Hepatocyte (in vitro differentiated cells): ENCODE data around the gene GPR153. TPM values are rescaled to one million over a fixed set of nuclear protein-coding genes. Genes with fewer than 3 reads are reported as not detected.

Experiments used
- DNase-seq: peaks from one replicate; pipeline ENCODE4 v3.0.0-alpha.2; 2016; ENCODE audit warnings: low spot score
- H2AFZ ChIP-seq: fragments of 200-600 bp; sonication (generic); 2 replicates; pipeline ENCODE4 v1.6.0; 2016; ENCODE audit warnings: antibody characterized with exemption, mild to moderate bottlenecking
- H3K27ac ChIP-seq: fragments of 200-600 bp; sonication (generic); 2 replicates; pipeline ENCODE4 v1.5.1; 2016; ENCODE audit warnings: mild to moderate bottlenecking
- H3K27me3 ChIP-seq: fragments of 200-600 bp; sonication (generic); 2 replicates; pipeline ENCODE4 v1.6.1; 2016
- H3K36me3 ChIP-seq: fragments of 200-600 bp; sonication (generic); replicated peaks from 2 replicates; pipeline ENCODE4 v1.5.1; 2016; ENCODE audit warnings: low read depth; ENCODE audit not compliant: insufficient read depth
- H3K4me1 ChIP-seq: fragments of 200-600 bp; sonication (generic); 2 replicates; pipeline ENCODE4 v1.5.1; 2016; ENCODE audit warnings: mild to moderate bottlenecking, moderate library complexity; ENCODE audit not compliant: insufficient read depth
- H3K4me2 ChIP-seq: fragments of 200-600 bp; sonication (generic); 2 replicates; pipeline ENCODE4 v1.6.0; 2016
- H3K4me3 ChIP-seq: fragments of 200-600 bp; sonication (generic); 2 replicates; pipeline ENCODE4 v1.5.1; 2016; ENCODE audit warnings: mild to moderate bottlenecking
- H3K79me2 ChIP-seq: fragments of 200-600 bp; sonication (generic); 2 replicates; pipeline ENCODE4 v1.6.0; 2017; ENCODE audit warnings: mild to moderate bottlenecking
- H3K9me2 ChIP-seq: fragments of 200-600 bp; sonication (generic); replicated peaks from 2 replicates; pipeline ENCODE4 v1.6.0; 2017; ENCODE audit warnings: mild to moderate bottlenecking; ENCODE audit not compliant: insufficient read depth
- H3K9me3 ChIP-seq: fragments of 200-600 bp; sonication (generic); 2 replicates; pipeline ENCODE4 v1.5.1; 2016; ENCODE audit warnings: low read depth, mild to moderate bottlenecking
- H4K20me1 ChIP-seq: fragments of 200-600 bp; sonication (generic); 2 replicates; pipeline ENCODE4 v1.6.0; 2016; ENCODE audit warnings: mild to moderate bottlenecking; ENCODE audit not compliant: insufficient read depth, poor library complexity, severe bottlenecking
- EZH2 ChIP-seq: fragments of 200-600 bp; sonication (generic); IDR thresholded peaks from 2 replicates; pipeline ENCODE4 v1.6.1; 2016; ENCODE audit warnings: antibody characterized with exemption, mild to moderate bottlenecking, borderline replicate concordance
- EZH2phosphoT487 ChIP-seq: fragments of 200-600 bp; sonication (generic); IDR thresholded peaks from one replicate; pipeline ENCODE4 v1.6.1; 2018; ENCODE audit warnings: antibody characterized with exemption, mild to moderate bottlenecking, low read depth, moderate library complexity; ENCODE audit not compliant: unreplicated experiment, severe bottlenecking
- WGBS: methylation state at CpG from one replicate; pipeline ENCODE4 v1.1.6; 2016; ENCODE audit warnings: low lambda C conversion rate; ENCODE audit errors: missing lambda C conversion rate; 5-methylcytosine and 5-hydroxymethylcytosine counted together
- polyA plus RNA-seq: library from polyadenylated mRNA; unstranded; fragments of >200 nt; fragmentation: Nextera tagmentation; extraction: Ambion mirVana; gene quantifications from 2 replicates; pipeline ENCODE4 v1.2.1, GENCODE V29; 2016
- total RNA-seq: library from RNA; depleted of rRNA; stranded (reverse); fragments of >200 nt; gene quantifications from 2 replicates; pipeline ENCODE4 v1.2.3, GENCODE V29; 2014
- TF ChIP-seq, protein P1 (sequence below): fragments of 200-600 bp; sonication (generic); IDR thresholded peaks from 2 replicates; pipeline ENCODE4 v1.5.1; 2016; ENCODE audit warnings: antibody characterized with exemption, mild to moderate bottlenecking; ENCODE audit not compliant: poor library complexity

The GPR153 gene
- total and polyA plus RNA-seq, 2 experiments from 2014 or later, result 9.1 to 13.5 TPM

DNA sequence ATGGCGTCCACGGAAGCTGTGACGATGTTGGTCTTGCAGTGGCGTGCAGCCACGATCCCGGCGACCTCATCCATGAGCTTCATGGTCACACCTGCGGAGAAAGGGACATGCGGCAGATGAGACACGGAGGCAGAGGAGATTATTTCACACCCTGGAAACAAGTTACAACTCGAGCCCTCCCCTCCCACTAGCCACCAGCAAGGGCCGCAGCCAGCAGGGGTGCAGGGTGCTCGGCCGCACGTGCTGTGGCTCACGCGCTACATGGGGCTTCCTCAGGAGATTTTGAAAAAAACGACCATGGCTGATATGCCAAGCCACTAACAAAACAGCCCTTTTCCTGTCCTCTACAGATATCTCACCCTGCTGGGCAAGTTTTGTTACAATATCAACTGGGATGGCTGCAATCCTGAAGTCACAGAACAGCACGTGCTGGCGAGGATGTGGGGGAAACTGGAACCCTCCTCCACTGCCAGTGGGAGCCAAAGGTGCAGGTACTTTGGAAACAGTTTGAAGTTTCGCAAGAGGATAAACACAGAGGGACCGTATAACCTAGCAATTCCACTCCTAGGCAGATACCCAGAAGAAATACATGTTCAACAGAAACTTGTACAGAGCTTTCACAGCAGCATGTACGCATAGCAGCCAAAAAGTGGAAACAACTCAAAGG, 34.1 kb upstream of the GPR153 start:
- 92% methylated on average over 23 of the region's 23 CpGs for WGBS
- TF ChIP-seq EZH2 (no peak), EZH2phosphoT487 (no peak)
- TF ChIP-seq, protein P1, sequence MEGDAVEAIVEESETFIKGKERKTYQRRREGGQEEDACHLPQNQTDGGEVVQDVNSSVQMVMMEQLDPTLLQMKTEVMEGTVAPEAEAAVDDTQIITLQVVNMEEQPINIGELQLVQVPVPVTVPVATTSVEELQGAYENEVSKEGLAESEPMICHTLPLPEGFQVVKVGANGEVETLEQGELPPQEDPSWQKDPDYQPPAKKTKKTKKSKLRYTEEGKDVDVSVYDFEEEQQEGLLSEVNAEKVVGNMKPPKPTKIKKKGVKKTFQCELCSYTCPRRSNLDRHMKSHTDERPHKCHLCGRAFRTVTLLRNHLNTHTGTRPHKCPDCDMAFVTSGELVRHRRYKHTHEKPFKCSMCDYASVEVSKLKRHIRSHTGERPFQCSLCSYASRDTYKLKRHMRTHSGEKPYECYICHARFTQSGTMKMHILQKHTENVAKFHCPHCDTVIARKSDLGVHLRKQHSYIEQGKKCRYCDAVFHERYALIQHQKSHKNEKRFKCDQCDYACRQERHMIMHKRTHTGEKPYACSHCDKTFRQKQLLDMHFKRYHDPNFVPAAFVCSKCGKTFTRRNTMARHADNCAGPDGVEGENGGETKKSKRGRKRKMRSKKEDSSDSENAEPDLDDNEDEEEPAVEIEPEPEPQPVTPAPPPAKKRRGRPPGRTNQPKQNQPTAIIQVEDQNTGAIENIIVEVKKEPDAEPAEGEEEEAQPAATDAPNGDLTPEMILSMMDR, result no peak
- H2AFZ ChIP-seq, result no peak overlapping the region

DNA sequence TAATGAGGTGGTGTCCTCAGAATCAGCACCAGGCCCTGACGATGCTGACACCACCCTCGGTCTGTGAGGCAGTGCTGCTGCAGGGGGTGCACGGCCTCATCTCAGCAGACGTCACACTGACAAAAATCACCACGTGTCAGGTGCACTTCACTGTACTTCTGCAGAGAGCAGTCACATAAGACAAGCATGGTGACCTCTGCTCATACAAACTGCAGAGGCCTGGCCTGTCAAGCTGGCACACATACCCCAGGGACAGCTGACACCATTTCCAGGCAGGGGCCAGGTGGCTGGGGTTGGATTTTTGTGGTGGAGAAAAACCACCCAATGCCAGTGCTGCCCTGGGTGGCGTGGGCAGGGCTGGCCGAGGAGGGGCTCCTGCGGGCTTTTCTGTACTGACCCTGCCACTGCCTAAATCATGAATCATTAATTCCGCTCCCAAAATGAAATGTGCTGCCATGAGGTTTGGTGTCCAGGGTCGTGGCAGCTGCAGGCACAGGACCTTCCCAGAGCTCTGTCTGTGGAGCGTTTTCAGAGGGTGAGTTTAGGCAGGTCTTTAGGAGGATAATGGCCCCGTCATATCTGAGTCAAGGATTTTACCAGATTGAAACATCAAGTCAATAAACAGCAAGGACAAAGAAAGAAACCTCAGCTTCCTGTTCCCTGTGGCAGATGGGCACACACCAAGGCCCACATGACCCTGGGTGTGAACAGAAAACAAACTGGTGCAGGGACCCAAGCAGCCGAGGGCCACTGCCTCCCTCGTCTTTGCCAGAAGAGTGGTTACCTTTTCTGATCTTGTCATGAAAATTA, 33.4 kb upstream of the GPR153 start:
- TF ChIP-seq EZH2phosphoT487 (no peak), EZH2 (no peak)
- TF ChIP-seq, protein P1, result no peak
- WGBS, result 94% methylated on average over 14 of the region's 14 CpGs

More for the DNA sequence above, 34.1 kb upstream of the GPR153 start:
- no peaks in the 10 kb centered on the region for H3K79me2 ChIP-seq
- H3K36me3 ChIP-seq, result no peaks in the 10 kb centered on the region
- H3K27ac ChIP-seq, result no peak overlapping the region
- no peak overlapping the region for H3K4me3 ChIP-seq
- H3K9me3 ChIP-seq, result no peaks in the 10 kb centered on the region
- H3K4me2 ChIP-seq, result no peak overlapping the region
- no peaks in the 10 kb centered on the region for H4K20me1 ChIP-seq
- no peaks in the 10 kb centered on the region for H3K9me2 ChIP-seq
- no peak for DNase-seq
- no peaks in the 10 kb centered on the region for H3K4me1 ChIP-seq
- H3K27me3 ChIP-seq, result no peaks in the 10 kb centered on the region

DNA sequence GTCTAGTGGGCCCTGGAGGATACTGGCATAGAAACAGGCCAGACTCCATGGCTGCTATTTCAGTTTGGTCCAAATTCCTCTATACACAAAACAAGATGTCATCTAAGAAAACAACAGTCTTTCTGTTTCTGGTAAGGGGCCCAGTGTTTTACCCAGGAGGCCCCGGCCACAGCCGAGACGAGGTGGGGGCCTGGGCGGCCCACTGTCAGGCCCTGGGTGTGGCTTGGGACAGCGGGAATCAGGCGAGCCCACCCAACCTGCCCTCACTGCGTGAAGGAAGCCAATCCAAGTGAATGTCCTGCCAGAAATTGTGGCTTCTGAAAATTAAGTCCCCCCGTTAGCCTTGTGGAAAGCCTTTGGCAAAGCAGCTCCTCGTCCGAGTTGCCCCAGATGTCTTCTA, 31.2 kb upstream of the GPR153 start:
- Histone ChIP-seq H3K27me3 (no peaks in the 10 kb centered on the region), H3K4me1 (peaks cover 7% of the 10 kb centered on the region), H3K9me2 (no peaks in the 10 kb centered on the region), H3K79me2 (no peaks in the 10 kb centered on the region), H3K9me3 (no peaks in the 10 kb centered on the region), H3K36me3 (no peaks in the 10 kb centered on the region), H3K4me2 (no peak overlapping the region), H3K4me3 (no peak overlapping the region), H3K27ac (no peak overlapping the region), H2AFZ (no peak overlapping the region), H4K20me1 (no peaks in the 10 kb centered on the region)
- TF ChIP-seq, protein P1, result no peak
- TF ChIP-seq EZH2phosphoT487, result no peak
- TF ChIP-seq EZH2, result no peak
- DNase-seq, result no peak
- 86% methylated on average over 10 of the region's 10 CpGs for WGBS

More for the DNA sequence above, 33.4 kb upstream of the GPR153 start:
- no peaks in the 10 kb centered on the region for H3K9me2 ChIP-seq
- no peaks in the 10 kb centered on the region for H3K9me3 ChIP-seq
- no peaks in the 10 kb centered on the region for H3K79me2 ChIP-seq
- no peaks in the 10 kb centered on the region for H3K27me3 ChIP-seq
- no peaks in the 10 kb centered on the region for H4K20me1 ChIP-seq
- H3K27ac ChIP-seq, result no peak overlapping the region
- no peaks in the 10 kb centered on the region for H3K36me3 ChIP-seq
- no peak overlapping the region for H2AFZ ChIP-seq
- H3K4me2 ChIP-seq, result no peak overlapping the region
- no peak for DNase-seq
- H3K4me1 ChIP-seq, result no peaks in the 10 kb centered on the region
- no peak overlapping the region for H3K4me3 ChIP-seq
